WTC11 (cell line): ENCODE data around the gene MYL6B. TPM values are rescaled to one million over a fixed set of nuclear protein-coding genes. Genes with fewer than 3 reads are reported as not detected.

ENCODE experiments used
- CBFB ChIP-seq: sonication (generic); formaldehyde crosslinking; IDR thresholded peaks from 2 replicates; pipeline ENCODE4 v1.8.1; 2022; ENCODE audit warnings: mild to moderate bottlenecking, low read depth, missing genetic modification reagents
- ELF4 ChIP-seq: sonication (generic); formaldehyde crosslinking; IDR thresholded peaks from 2 replicates; pipeline ENCODE4 v1.8.1; 2022; ENCODE audit warnings: low read depth, mild to moderate bottlenecking, moderate library complexity, missing genetic modification reagents
- ESRRA ChIP-seq: sonication (generic); formaldehyde crosslinking; IDR thresholded peaks from 2 replicates; pipeline ENCODE4 v1.8.1; 2022; ENCODE audit warnings: mild to moderate bottlenecking, missing genetic modification reagents, borderline replicate concordance
- ETV6 ChIP-seq: sonication (generic); formaldehyde crosslinking; IDR thresholded peaks from 2 replicates; pipeline ENCODE4 v1.8.1; 2022; ENCODE audit warnings: mild to moderate bottlenecking, missing genetic modification reagents
- FOXJ3 ChIP-seq: sonication (generic); formaldehyde crosslinking; IDR thresholded peaks from 2 replicates; pipeline ENCODE4 v1.9.0; 2021; ENCODE audit warnings: missing genetic modification reagents, mild to moderate bottlenecking, borderline replicate concordance
- GRHL2 ChIP-seq: fragments of 250-450 bp; sonication (Bioruptor Pico); IDR thresholded peaks from 2 replicates; pipeline ENCODE4 v1.8.0; 2022; ENCODE audit warnings: mild to moderate bottlenecking, moderate library complexity; ENCODE audit not compliant: insufficient replicate concordance, severe bottlenecking
- GTF2I ChIP-seq: fragments of 250-450 bp; sonication (Bioruptor Pico); conservative IDR thresholded peaks from 2 replicates; pipeline ENCODE4 v1.4.0; 2021; ENCODE audit warnings: mild to moderate bottlenecking
- JAZF1 ChIP-seq: fragments of 250-450 bp; sonication (Bioruptor Pico); IDR thresholded peaks from 2 replicates; pipeline ENCODE4 v1.9.0; 2021; ENCODE audit warnings: moderate library complexity, mild to moderate bottlenecking, inconsistent platforms
- NFYB ChIP-seq: sonication (generic); formaldehyde crosslinking; conservative IDR thresholded peaks from 2 replicates; pipeline ENCODE4 v1.8.0; 2022; ENCODE audit warnings: low read depth, missing genetic modification reagents
- RELA ChIP-seq: sonication (generic); formaldehyde crosslinking; IDR thresholded peaks from 2 replicates; pipeline ENCODE4 v1.8.1; 2022; ENCODE audit warnings: missing genetic modification reagents, mild to moderate bottlenecking, borderline replicate concordance
- RORB ChIP-seq: fragments of 250-450 bp; sonication (Bioruptor Pico); IDR thresholded peaks from 2 replicates; pipeline ENCODE4 v1.9.0; 2021; ENCODE audit warnings: mild to moderate bottlenecking
- SMAD3 ChIP-seq: sonication (generic); formaldehyde crosslinking; IDR thresholded peaks from 2 replicates; pipeline ENCODE4 v1.8.0; 2022; ENCODE audit warnings: missing genetic modification reagents, mild to moderate bottlenecking, borderline replicate concordance
- TEAD1 ChIP-seq: sonication (generic); formaldehyde crosslinking; IDR thresholded peaks from 2 replicates; pipeline ENCODE4 v1.8.0; 2022; ENCODE audit warnings: mild to moderate bottlenecking, missing genetic modification reagents
- ZBTB21 ChIP-seq: sonication (generic); formaldehyde crosslinking; IDR thresholded peaks from 2 replicates; pipeline ENCODE4 v1.8.1; 2023; ENCODE audit warnings: mild to moderate bottlenecking, missing genetic modification reagents, borderline replicate concordance
- ZNF121 ChIP-seq: sonication (generic); formaldehyde crosslinking; IDR thresholded peaks from 2 replicates; pipeline ENCODE4 v1.8.0; 2023; ENCODE audit warnings: missing genetic modification reagents
- ZNF396 ChIP-seq: fragments of 250-450 bp; sonication (Bioruptor Pico); IDR thresholded peaks from 2 replicates; pipeline ENCODE4 v1.8.0; 2021; ENCODE audit warnings: mild to moderate bottlenecking, moderate library complexity, borderline replicate concordance
- total RNA-seq: library from RNA; stranded (reverse); gene quantifications from 3 replicates; pipeline ENCODE4 v1.2.3, GENCODE V29; 2021
- TF ChIP-seq, protein P1 (sequence below): sonication (generic); formaldehyde crosslinking; IDR thresholded peaks from 2 replicates; pipeline ENCODE4 v1.8.0; 2023; ENCODE audit warnings: missing genetic modification reagents, mild to moderate bottlenecking, borderline replicate concordance
- TF ChIP-seq, protein P2 (sequence below): sonication (generic); formaldehyde crosslinking; IDR thresholded peaks from 2 replicates; pipeline ENCODE4 v1.8.0; 2022; ENCODE audit warnings: mild to moderate bottlenecking, missing genetic modification reagents
- TF ChIP-seq, protein P3 (sequence below): sonication (generic); formaldehyde crosslinking; IDR thresholded peaks from 2 replicates; pipeline ENCODE4 v1.8.1; 2022; ENCODE audit warnings: mild to moderate bottlenecking, moderate library complexity, missing genetic modification reagents
- TF ChIP-seq, protein P4 (sequence below): sonication (generic); formaldehyde crosslinking; conservative IDR thresholded peaks from 2 replicates; pipeline ENCODE4 v1.8.1; 2022; ENCODE audit warnings: mild to moderate bottlenecking, missing genetic modification reagents
- TF ChIP-seq, protein P5 (sequence below): sonication (generic); formaldehyde crosslinking; IDR thresholded peaks from 2 replicates; pipeline ENCODE4 v1.8.1; 2023; ENCODE audit warnings: mild to moderate bottlenecking, moderate library complexity, missing genetic modification reagents
- TF ChIP-seq, protein P6 (sequence below): sonication (generic); formaldehyde crosslinking; IDR thresholded peaks from 2 replicates; pipeline ENCODE4 v1.8.0; 2022; ENCODE audit warnings: mild to moderate bottlenecking, missing genetic modification reagents
- TF ChIP-seq, protein P7 (sequence below): sonication (generic); formaldehyde crosslinking; IDR thresholded peaks from 2 replicates; pipeline ENCODE4 v1.8.0; 2022; ENCODE audit warnings: mild to moderate bottlenecking, missing genetic modification reagents
- TF ChIP-seq, protein P8 (sequence below): fragments of 250-450 bp; sonication (Bioruptor Pico); conservative IDR thresholded peaks from 2 replicates; pipeline ENCODE4 v1.9.0; 2021; ENCODE audit warnings: mild to moderate bottlenecking
- TF ChIP-seq, protein P9 (sequence below): fragments of 250-450 bp; sonication (Bioruptor Pico); IDR thresholded peaks from 2 replicates; pipeline ENCODE4 v1.9.0; 2021; ENCODE audit warnings: moderate library complexity, mild to moderate bottlenecking, inconsistent platforms, borderline replicate concordance

Gene MYL6B
- total RNA-seq, 1 experiment from 2014 or later = 173 TPM

DNA sequence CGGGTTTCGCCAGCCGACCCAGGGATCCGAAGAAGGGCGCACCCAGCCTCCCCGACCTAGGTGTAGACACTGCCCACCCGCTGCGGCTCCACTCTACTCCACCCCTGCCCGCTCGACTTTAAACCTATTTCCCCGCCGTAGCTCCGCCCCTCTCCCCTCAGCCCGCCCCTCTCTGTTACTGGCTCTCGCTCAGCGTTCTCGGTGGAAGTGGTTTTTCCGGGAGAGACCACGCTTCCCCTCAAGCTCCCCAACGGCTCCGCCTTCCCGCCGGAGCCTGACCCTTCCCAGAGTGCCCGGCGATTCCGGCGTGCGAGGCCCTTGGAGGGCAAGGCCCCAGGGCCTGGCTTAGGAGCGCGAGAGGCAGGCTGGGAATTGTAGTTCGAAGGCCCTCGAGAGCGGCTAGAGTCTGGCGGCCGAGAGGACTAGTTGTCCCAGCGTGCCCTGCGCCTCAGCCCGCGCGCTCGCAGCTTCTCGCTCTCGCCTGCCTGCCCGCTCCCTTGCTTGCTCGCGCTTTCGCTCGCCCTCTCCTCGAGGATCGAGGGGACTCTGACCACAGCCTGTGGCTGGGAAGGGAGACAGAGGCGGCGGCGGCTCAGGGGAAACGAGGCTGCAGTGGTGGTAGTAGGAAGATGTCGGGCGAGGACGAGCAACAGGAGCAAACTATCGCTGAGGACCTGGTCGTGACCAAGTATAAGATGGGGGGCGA lies 48.1 kb upstream of the MYL6B start, which contains the start of gene PA2G4 (continued):
- TF ChIP-seq, protein P1, sequence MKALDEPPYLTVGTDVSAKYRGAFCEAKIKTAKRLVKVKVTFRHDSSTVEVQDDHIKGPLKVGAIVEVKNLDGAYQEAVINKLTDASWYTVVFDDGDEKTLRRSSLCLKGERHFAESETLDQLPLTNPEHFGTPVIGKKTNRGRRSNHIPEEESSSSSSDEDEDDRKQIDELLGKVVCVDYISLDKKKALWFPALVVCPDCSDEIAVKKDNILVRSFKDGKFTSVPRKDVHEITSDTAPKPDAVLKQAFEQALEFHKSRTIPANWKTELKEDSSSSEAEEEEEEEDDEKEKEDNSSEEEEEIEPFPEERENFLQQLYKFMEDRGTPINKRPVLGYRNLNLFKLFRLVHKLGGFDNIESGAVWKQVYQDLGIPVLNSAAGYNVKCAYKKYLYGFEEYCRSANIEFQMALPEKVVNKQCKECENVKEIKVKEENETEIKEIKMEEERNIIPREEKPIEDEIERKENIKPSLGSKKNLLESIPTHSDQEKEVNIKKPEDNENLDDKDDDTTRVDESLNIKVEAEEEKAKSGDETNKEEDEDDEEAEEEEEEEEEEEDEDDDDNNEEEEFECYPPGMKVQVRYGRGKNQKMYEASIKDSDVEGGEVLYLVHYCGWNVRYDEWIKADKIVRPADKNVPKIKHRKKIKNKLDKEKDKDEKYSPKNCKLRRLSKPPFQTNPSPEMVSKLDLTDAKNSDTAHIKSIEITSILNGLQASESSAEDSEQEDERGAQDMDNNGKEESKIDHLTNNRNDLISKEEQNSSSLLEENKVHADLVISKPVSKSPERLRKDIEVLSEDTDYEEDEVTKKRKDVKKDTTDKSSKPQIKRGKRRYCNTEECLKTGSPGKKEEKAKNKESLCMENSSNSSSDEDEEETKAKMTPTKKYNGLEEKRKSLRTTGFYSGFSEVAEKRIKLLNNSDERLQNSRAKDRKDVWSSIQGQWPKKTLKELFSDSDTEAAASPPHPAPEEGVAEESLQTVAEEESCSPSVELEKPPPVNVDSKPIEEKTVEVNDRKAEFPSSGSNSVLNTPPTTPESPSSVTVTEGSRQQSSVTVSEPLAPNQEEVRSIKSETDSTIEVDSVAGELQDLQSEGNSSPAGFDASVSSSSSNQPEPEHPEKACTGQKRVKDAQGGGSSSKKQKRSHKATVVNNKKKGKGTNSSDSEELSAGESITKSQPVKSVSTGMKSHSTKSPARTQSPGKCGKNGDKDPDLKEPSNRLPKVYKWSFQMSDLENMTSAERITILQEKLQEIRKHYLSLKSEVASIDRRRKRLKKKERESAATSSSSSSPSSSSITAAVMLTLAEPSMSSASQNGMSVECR (CRISPR knock-in tag) = peak; percentile 86; the same call in 1 of the 2 replicates
- TF ChIP-seq, protein P2, sequence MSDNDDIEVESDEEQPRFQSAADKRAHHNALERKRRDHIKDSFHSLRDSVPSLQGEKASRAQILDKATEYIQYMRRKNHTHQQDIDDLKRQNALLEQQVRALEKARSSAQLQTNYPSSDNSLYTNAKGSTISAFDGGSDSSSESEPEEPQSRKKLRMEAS (CRISPR knock-in tag) = peak; percentile 94; the same call in 1 of the 2 replicates
- TF ChIP-seq ZNF396 (CRISPR knock-in tag) = no peak
- TF ChIP-seq, protein P3, sequence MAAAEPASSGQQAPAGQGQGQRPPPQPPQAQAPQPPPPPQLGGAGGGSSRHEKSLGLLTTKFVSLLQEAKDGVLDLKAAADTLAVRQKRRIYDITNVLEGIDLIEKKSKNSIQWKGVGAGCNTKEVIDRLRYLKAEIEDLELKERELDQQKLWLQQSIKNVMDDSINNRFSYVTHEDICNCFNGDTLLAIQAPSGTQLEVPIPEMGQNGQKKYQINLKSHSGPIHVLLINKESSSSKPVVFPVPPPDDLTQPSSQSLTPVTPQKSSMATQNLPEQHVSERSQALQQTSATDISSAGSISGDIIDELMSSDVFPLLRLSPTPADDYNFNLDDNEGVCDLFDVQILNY (CRISPR knock-in tag) = peak; percentile 92
- TF ChIP-seq, protein P4, sequence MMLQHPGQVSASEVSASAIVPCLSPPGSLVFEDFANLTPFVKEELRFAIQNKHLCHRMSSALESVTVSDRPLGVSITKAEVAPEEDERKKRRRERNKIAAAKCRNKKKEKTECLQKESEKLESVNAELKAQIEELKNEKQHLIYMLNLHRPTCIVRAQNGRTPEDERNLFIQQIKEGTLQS (CRISPR knock-in tag) = 0 out of 2 replicates have a peak, but pooled peaks have one; percentile 53
- no peak for TF ChIP-seq RELA (CRISPR knock-in tag)
- TF ChIP-seq ELF4 (CRISPR knock-in tag) = no peak
- TF ChIP-seq GRHL2 (CRISPR knock-in tag) = no peak
- TF ChIP-seq, protein P5, sequence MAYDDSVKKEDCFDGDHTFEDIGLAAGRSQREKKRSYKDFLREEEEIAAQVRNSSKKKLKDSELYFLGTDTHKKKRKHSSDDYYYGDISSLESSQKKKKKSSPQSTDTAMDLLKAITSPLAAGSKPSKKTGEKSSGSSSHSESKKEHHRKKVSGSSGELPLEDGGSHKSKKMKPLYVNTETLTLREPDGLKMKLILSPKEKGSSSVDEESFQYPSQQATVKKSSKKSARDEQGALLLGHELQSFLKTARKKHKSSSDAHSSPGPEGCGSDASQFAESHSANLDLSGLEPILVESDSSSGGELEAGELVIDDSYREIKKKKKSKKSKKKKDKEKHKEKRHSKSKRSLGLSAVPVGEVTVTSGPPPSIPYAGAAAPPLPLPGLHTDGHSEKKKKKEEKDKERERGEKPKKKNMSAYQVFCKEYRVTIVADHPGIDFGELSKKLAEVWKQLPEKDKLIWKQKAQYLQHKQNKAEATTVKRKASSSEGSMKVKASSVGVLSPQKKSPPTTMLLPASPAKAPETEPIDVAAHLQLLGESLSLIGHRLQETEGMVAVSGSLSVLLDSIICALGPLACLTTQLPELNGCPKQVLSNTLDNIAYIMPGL (CRISPR knock-in tag) = no peak; the same call in 1 of the 2 replicates
- no peak for TF ChIP-seq ZNF121
- TF ChIP-seq, protein P6, sequence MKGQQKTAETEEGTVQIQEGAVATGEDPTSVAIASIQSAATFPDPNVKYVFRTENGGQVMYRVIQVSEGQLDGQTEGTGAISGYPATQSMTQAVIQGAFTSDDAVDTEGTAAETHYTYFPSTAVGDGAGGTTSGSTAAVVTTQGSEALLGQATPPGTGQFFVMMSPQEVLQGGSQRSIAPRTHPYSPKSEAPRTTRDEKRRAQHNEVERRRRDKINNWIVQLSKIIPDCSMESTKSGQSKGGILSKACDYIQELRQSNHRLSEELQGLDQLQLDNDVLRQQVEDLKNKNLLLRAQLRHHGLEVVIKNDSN (CRISPR knock-in tag) = no peak
- TF ChIP-seq GTF2I (CRISPR knock-in tag) = no peak
- TF ChIP-seq ESRRA = no peak
- TF ChIP-seq, protein P7, sequence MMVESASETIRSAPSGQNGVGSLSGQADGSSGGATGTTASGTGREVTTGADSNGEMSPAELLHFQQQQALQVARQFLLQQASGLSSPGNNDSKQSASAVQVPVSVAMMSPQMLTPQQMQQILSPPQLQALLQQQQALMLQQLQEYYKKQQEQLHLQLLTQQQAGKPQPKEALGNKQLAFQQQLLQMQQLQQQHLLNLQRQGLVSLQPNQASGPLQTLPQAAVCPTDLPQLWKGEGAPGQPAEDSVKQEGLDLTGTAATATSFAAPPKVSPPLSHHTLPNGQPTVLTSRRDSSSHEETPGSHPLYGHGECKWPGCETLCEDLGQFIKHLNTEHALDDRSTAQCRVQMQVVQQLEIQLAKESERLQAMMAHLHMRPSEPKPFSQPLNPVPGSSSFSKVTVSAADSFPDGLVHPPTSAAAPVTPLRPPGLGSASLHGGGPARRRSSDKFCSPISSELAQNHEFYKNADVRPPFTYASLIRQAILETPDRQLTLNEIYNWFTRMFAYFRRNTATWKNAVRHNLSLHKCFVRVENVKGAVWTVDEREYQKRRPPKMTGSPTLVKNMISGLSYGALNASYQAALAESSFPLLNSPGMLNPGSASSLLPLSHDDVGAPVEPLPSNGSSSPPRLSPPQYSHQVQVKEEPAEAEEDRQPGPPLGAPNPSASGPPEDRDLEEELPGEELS = peak; percentile 46
- TF ChIP-seq TEAD1 (CRISPR knock-in tag) = peak; percentile 70
- TF ChIP-seq, protein P8, sequence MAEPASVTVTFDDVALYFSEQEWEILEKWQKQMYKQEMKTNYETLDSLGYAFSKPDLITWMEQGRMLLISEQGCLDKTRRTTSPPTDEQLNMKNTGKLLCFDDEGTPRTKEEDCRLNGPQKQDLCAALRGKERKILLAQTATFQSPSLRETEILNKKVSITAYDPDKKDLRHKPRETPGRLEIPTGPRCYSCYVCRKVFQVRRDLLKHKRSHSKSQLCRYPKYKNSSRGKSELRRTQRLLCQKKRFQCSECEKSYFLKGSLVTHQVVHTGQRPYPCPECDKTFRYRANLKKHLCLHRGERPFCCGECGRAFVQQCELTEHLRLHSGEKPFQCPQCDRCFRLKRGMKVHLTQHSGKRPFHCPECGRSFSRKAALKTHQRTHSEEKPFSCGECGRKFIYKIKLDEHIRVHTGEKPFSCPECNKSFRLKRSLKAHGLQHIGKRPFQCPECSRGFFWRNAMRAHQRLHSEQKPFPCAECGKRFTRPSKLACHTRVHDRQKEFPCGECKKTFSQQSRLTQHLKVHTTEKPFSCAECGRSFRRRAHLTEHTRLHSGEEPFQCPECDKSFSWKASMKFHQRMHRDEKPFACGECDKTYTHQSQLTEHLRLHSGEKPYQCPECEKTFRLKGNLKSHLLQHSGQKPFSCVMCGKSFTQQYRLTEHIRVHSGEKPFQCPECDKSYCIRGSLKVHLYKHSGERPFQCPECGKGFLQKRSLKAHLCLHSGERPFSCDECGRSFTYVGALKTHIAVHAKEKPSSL (CRISPR knock-in tag) = no peak
- peak; percentile 87 for TF ChIP-seq SMAD3 (CRISPR knock-in tag)
- TF ChIP-seq RORB (CRISPR knock-in tag) = no peak
- TF ChIP-seq NFYB (CRISPR knock-in tag) = no peak
- TF ChIP-seq ZBTB21 (CRISPR knock-in tag) = no peak
- peak; percentile 87 for TF ChIP-seq ETV6
- no peak for TF ChIP-seq FOXJ3 (CRISPR knock-in tag)
- TF ChIP-seq, protein P9, sequence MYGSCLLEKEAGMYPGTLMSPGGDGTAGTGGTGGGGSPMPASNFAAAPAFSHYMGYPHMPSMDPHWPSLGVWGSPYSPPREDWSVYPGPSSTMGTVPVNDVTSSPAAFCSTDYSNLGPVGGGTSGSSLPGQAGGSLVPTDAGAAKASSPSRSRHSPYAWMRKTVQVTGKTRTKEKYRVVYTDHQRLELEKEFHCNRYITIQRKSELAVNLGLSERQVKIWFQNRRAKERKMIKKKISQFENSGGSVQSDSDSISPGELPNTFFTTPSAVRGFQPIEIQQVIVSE (CRISPR knock-in tag) = no peak
- TF ChIP-seq CBFB = peak; percentile 83; the same call in 1 of the 2 replicates
- TF ChIP-seq JAZF1 (CRISPR knock-in tag) = no peak
